Lower leg skin (tissue), 3 donors: Measurements from ENCODE around the gene STRIP1.

Experiments
- CTCF ChIP-seq, 3 donors: fragments of 450-650 bp; IDR thresholded peaks; one replicate each; pipeline ENCODE4 v1.5.1; 2016; ENCODE audit warnings: antibody characterized with exemption in 3 of 3, mild to moderate bottlenecking in 3 of 3, moderate library complexity in 2 of 3
- POLR2A ChIP-seq, 2 donors: fragments of 450-650 bp; IDR thresholded peaks; one replicate each; pipeline ENCODE4 v1.6.1; 2016 to 2017; ENCODE audit warnings: antibody characterized with exemption in 2 of 2, mild to moderate bottlenecking in 1 of 2, moderate library complexity in 1 of 2

GRCh38 chr1:110057963-110058518, 23.6 kb downstream of the STRIP1 start:
- TF ChIP-seq CTCF (IDR thresholded peaks at IDR 0.05): no peak
- TF ChIP-seq POLR2A (IDR thresholded peaks at IDR 0.05): no peak
